Right kidney (tissue), 9 donors: ENCODE data around the gene AGFG1.

Experiments
- DNase-seq: peaks from one replicate; pipeline ENCODE4 v3.0.0-alpha.2; 2016
- long read RNA-seq, 8 donors: transcript quantifications; one replicate each; lab custom pipeline, GENCODE V29; 2026

AGFG1 gene, protein sequence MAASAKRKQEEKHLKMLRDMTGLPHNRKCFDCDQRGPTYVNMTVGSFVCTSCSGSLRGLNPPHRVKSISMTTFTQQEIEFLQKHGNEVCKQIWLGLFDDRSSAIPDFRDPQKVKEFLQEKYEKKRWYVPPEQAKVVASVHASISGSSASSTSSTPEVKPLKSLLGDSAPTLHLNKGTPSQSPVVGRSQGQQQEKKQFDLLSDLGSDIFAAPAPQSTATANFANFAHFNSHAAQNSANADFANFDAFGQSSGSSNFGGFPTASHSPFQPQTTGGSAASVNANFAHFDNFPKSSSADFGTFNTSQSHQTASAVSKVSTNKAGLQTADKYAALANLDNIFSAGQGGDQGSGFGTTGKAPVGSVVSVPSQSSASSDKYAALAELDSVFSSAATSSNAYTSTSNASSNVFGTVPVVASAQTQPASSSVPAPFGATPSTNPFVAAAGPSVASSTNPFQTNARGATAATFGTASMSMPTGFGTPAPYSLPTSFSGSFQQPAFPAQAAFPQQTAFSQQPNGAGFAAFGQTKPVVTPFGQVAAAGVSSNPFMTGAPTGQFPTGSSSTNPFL
- long read RNA-seq, donor 1, full-length matches to known transcripts = 4 of 4 reads
- long read RNA-seq, donor 1, partial matches to known transcripts = 0 of 4 reads
- long read RNA-seq, donor 1, other reads (novel, unspliced or antisense) = 0 of 4 reads
- long read RNA-seq, donor 2, full-length matches to known transcripts = 1 of 1 reads
- long read RNA-seq, donor 2, partial matches to known transcripts = 0 of 1 reads
- long read RNA-seq, donor 2, other reads (novel, unspliced or antisense) = 0 of 1 reads
- long read RNA-seq, donor 3, full-length matches to known transcripts = 3 of 3 reads
- long read RNA-seq, donor 3, partial matches to known transcripts = 0 of 3 reads
- long read RNA-seq, donor 3, other reads (novel, unspliced or antisense) = 0 of 3 reads
- long read RNA-seq, donor 4, full-length matches to known transcripts = 4 of 4 reads
- long read RNA-seq, donor 4, partial matches to known transcripts = 0 of 4 reads
- long read RNA-seq, donor 4, other reads (novel, unspliced or antisense) = 0 of 4 reads
- long read RNA-seq, donor 5, full-length matches to known transcripts = 4 of 15 reads
- long read RNA-seq, donor 5, partial matches to known transcripts = 11 of 15 reads
- long read RNA-seq, donor 5, other reads (novel, unspliced or antisense) = 0 of 15 reads
- long read RNA-seq, donor 6, full-length matches to known transcripts = 2 of 2 reads
- long read RNA-seq, donor 6, partial matches to known transcripts = 0 of 2 reads
- long read RNA-seq, donor 6, other reads (novel, unspliced or antisense) = 0 of 2 reads
- long read RNA-seq, donor 7, full-length matches to known transcripts = 3 of 14 reads
- long read RNA-seq, donor 7, partial matches to known transcripts = 11 of 14 reads
- long read RNA-seq, donor 7, other reads (novel, unspliced or antisense) = 0 of 14 reads
- long read RNA-seq, donor 8, full-length matches to known transcripts = 8 of 8 reads
- long read RNA-seq, donor 8, partial matches to known transcripts = 0 of 8 reads
- long read RNA-seq, donor 8, other reads (novel, unspliced or antisense) = 0 of 8 reads

DNA sequence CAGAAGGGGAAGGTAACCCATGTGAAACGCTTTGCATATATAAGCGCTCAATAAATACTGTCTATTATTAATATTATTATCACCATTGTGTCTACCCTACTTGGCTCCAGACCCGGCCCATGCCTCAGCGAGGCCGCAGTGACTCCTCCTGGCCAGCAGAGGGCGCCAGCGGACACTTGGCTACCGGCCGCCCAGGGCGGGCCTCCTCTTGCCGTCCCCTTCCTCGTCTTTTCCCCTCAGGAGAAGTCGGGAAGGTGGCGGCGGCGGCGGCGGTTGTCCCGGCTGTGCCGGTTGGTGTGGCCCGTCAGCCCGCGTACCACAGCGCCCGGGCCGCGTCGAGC is at the start of gene AGFG1:
AGFG1 (plus strand) TSS at position 233 of the 341 bp plus-strand sequence. CDS start 266 bp downstream, outside the sequence.
- peak; percentile 81 for DNase-seq

DNA sequence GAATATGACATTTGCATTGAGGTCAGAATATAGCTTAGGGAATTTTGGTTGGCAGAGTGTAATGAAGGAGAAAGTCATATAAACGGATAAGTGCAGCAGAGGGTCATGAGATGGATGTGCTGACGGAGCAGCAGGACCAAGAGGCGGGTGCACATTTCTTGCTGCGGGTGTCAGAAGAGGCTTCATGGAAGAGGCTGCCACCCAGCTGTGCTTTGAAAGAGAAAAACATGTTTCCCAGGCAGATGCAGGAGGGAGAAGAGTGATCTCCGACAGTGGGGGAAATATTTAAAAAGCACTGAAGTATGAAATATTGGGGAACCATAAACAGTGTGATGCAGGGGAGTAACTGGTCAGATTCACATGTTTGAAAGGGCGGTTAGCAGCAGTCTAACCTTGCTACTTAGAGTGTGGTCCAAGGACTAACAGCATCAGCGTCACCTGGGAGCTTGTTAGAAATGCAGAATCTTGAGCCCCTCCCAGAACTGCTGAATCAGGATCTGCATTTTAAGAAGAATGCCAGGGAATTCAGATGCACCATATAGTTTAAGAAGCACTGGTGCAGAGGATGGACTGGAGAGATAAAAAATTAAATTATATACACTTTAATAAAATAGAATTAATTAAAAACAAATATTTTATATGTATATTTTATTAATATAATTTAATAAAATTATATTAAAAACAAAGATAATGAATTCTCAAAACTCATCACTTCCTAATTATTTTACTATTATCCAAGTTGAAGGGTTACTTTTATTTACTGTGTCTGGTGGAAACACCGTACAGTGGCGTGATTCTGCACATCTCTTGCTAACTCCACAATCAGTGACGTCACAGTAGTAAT is 48.1 kb upstream of the AGFG1 start:
- no peak for DNase-seq

DNA sequence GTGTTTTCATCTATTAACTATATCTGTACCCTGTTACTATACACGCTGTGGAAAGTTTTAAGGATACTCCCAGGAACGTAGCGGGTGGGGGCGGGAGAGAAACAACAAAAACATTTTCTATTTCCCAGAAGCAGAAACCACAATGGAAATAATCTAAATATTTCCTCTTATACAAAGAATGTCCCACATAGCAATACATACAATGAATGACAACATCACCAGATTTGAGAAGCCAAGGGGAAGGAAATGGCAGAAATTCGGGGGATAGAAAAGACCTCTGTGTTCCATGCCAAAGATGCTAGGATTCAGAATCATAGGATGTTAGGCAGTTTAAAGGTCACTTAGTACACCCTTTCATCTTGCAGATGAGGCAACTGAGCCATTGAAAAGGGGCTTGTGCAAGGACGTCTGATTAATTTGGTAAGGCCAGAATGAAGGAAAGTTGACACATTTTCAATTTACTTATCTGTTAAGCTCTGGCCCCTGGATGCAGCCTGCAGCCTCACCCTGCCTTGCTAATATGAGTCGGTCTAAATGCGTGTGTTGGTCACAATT is 43.1 kb upstream of the AGFG1 start:
- no peak for DNase-seq

DNA sequence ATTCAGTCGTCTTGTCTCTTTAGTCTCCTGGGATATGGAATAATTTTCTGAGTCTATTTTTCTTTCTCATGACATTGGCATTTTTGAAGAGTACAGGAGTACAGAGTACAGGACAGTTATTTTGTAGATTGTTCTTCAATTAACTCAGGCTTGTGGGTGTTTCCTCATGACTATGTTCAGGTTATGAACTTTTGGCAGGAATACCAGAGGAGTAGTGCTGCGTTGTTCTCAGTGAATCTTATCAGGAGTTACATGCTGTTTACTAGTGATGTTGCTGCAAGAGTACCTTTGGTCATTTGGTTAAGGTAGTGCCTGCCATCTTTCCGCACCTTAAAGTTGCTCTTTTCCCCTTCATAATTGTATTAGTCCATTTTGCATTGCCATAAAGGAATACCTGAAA is 41.3 kb upstream of the AGFG1 start:
- DNase-seq = no peak

DNA sequence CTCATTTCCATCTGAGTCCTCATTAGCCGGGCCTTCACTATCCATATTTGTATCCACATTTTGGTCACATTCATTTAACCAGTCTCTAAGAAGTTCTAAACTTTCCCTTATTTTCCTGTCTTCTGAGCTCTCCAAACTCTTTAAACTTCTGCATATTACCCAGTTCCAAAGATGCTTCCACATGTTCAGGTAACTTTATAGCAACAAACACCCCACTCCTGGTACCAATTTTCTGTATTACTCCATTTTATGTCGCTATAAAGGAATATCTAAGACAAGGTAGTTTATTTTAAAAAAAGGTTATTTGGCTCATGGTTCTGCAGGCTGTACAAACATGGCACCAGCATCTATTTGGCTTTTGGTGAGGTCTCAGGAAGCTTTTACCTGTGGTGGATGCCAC is 38.8 kb upstream of the AGFG1 start:
- DNase-seq = no peak

DNA sequence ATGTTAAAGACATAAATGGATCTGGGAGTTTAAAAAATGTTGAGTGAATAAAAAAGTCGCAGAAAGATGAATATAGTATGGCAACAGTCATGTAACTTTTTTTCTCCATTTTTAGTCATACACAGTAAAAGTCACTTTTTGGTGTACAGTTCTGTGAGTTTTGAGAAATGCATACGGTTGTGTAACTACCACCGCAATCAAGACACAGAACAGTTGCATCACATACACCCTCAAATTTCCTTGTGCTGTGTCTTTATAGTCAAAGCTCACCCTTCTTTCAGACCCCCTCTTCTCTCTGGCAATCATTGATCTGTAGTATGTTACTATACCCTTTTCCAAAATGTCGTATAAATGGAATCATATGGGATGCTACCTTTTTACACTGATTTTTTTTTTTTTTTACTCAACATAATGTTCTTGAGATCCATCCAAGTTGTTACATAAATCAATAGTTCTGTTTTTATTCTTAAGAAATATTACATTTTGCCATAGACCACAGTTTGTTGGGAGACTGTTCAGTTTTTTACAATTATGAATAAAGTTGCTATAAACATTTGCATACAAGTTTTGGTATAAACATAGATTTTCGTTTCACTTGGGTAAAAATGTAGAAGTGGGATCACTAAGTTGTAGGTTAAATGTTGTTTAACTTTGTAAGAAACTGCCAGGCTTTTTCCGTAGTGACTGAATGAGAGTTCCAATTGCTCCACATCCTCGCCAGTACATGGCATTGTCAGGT is 35.4 kb upstream of the AGFG1 start:
- DNase-seq = no peak

DNA sequence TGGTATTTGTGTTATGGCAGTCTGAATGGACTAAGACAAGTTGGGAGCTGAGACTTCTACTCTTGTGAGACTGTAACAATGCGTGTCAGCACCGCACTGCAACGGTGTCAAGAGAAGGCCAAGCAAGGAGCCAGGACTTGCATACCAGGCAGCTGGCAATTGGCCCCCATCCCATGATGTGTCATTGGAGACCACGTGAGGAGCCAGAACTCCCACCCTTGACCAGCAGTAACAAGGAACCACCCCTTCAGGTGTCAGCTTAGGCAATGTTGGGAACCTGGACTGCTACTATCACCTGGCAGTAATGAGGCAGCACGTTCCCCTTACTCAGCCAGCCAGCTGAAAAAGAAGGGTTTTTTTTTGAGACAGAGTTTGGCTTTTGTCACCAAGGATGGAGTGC is 32.7 kb upstream of the AGFG1 start:
- no peak for DNase-seq

DNA sequence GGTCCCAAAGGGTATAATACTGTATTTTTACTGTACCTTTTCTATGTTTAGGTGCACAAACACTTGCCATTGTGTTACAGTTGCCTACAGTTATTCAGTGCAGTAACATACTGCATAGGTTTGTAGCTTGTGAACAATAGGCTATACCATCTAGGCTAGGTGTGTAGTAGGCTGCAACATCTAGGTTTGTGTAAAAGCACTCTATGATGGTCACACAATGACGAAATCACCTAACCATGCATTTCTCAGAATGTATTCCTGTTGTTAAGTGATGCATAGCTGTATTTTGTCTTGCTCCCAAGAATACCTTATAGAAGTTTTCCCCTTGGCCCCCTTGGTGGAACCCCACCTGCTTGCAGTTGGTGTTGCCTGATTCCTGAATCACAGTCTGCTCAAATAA is 29.3 kb upstream of the AGFG1 start:
- DNase-seq = no peak

DNA sequence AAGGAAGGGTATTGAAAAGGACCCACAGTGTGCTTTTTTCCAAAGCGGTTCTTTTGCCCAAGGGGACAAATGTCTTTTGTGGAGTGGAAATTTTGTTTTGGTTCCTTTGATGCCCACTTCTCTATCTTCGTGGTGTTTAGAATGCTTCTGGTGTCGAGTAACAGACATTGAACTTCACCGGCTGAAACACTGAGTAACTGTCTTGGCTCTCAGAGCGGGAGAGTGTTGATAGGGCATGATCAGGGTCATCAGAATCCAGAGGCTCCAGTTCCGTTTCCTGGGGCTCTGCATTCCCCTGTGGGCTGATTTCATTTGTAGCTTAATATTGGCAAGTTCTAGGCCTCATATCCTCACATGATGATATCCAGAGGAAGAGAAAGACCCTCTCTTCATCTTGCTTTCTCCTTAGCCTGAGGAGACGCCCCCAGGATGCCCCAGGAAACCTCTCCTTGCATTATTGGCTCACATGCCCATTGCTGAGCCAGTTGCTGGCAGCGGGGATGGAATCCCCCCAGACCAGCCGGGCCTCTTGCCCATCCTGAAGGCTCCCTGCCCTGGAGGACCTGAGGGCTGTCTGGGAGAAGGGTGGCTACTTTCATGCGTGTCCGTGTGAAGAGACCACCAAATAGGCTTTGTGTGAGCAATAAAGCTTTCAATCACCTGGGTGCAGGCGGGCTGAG is 27.9 kb upstream of the AGFG1 start:
- no peak for DNase-seq

DNA sequence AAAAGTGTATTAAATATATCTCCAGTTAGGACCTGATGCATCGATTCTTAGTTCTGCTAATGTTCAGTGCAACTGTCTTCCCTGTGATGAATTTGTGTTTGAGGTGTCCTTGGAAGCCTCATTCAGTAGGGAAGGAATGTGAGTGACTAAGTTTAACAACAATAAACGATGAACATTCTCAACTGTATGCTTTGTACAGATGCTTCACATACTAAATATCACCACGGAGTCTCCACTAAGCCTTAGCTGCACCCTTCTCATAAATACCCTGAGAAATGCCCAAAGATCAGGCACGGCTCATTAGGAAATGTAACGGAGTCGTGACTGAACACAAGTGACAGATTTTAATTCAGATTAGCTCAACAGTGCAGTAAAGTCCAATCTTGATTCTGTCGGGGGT is 24.4 kb upstream of the AGFG1 start:
- DNase-seq = no peak

DNA sequence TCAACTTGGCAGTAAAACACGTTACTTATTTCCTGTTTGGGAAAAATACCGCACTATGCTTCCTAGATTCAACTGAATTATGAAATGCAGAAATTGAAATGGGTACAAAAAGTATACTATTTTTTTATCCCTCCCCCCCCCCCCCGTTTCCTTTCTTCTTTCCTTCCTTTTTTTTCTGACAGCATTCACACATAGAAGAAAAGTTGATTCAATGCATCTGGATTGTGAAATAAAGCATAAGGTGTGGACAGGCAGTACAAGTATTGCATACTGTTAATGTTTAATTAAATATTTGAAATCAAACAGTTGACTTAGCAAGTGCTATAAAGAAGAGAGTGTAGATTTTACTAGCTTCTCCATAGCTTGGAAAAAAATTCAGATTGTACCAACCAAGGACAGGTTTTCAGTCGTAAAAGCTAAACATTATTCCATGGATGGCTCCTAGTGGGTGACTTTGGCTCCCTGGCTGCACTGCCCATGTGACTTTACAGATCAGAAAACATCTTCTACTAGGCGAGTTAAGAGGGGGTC is 21.6 kb upstream of the AGFG1 start:
- no peak for DNase-seq

DNA sequence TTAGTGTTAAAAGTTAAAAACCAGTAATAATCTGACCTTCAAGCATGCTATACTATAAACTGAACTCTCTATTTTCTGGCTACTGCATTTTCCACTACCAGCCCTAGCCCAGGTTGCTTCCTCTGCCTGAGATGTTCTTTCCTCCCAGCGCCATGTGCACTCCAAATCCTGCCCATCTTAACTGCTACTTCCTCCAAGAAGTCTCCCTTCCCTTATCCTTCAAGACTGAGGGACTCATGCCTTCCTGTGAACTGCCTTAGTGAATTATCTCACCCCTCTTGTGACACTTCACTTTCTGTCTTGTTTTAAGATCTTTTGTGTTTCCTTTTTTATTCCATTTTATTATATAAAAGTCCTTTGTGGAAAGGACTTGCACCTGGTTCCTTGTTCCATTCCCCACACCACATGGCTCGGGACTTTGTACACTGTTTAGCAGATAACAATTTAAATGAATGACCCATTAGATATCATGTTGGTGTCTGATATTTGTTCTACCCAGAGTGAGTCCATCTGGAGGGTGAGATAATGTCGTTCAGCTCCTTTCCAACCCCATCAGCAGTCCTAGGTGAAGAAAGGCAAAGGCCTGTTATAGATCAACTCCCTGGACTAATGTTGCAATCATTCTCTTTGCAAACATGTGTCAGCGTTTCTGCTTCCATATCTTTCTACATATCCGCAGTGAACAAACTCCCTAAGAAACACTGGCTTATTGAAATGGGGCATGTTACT is 20.9 kb upstream of the AGFG1 start:
- no peak for DNase-seq

DNA sequence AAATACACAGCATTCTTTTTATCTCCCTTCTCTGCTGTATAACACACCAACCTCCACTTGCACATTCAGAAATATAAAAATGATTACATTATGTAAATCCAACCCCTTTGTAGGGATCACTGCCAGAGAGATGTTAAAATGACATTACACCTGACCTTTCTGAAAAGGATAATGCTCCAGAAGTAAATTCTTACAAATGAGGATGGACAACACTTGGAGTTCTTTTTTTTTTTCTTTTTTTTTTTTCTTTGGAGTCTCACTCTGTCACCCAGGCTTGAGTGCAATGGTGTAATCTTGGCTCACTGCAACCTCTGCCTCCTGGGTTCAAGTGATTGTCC is 20.3 kb upstream of the AGFG1 start:
- DNase-seq = no peak

DNA sequence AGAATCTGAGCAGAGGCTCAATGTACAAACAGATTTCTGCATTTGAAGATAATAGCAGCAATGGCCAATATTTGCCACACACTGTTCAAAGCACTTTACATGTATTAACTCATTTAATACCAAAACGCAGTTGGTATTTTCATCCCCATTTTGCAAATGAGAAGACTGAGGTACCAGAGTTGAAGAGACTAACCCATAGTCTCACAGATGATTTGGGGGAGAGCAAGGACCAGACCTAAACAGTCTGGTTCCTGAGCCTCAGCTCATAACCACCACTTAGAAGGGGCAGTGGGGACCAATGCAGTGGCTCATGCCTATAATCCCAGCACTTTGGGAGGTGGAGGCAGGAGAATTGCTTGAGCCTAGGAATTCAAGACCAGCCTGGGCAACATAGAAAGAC is 18.1 kb upstream of the AGFG1 start:
- DNase-seq = no peak

DNA sequence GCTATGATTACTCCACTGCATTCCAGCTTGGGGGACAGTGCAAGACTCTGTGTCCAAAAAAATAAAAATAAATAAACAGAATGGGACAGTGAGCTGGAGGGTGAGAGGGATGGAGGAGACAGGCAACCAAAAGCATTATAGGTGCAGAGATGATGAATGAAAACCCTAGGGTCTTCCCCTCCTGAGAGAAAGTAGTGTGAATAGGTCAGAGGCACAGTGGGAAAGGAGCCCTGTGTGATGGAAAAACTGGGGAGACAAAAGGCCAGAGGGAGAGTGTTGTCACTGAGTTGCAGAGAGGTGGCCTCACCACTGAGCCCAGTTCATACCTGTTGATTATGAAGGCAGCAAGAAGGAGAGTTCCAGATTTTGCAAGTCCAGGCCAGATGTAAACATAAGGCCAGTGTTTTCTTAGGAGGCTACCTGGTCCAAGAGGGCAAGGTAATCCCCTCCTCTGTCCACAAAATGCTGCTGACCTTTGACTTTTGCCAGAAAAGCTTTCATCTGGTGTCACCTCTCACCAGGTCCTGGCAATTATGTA is 17.6 kb upstream of the AGFG1 start:
- DNase-seq = no peak

DNA sequence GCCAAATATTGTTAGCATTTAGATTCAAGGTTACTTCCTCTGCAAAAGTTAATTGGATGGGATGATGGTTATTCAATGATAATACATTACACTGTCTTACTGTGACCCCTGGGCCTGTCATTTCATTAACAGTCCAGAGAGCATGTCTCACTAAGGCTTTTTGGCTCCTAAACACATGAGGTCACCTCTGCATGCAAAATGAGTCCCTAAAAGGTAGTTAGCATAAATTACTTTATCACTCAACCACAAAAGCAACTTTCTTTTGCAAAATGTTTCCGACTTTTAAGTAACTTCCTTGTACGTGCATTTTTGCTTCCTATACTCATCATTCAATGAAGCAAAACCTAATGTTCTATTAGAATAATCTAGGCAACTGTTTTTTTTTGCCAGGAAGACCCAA is 16.8 kb upstream of the AGFG1 start:
- DNase-seq = no peak

DNA sequence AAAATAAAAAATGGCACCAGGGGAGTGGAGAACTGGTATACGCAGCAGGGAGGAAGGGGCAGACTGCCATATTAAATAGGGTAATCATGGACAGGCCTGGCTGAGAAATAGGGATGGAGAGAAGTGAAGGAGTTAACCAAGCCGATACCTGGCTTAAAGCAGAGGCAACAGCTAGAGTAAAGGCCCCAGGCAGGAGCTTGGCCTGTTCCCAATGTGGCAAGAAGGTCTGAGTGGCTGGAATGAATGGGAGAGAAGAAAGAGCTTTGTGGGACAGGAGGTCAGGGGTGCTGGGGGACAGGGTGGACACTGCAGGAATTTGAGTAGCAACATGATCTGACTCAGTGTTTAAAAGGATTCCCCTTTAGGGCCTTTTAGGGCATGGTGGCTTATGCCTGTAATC is 15.9 kb upstream of the AGFG1 start:
- DNase-seq = no peak

DNA sequence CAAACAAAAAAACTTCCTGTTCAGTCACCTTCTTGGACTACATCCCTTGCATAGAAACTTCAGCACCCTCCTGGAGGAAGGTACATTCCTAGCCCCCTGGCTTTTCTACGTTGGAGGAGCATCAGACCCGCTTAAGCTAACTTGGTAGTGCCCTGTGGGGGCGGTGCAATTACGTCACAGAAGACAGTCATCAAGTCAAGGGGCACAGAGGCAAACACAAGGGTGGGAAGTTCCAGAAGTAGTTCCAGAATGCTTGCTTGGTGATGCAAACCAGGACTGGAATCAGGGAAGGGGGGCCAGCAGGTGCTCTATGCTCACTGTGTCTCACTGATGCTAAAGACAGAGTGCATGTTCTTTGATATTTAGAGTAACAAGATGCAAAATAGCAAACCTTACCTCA is 15.2 kb upstream of the AGFG1 start:
- no peak for DNase-seq
